ENCODE data around the gene IKZF2. TPM values are rescaled to one million over a fixed set of nuclear protein-coding genes. Genes with fewer than 3 reads are reported as not detected.

Gene IKZF2
- total RNA-seq, 1 experiment from 2014 or later = 1.6 TPM

DNA sequence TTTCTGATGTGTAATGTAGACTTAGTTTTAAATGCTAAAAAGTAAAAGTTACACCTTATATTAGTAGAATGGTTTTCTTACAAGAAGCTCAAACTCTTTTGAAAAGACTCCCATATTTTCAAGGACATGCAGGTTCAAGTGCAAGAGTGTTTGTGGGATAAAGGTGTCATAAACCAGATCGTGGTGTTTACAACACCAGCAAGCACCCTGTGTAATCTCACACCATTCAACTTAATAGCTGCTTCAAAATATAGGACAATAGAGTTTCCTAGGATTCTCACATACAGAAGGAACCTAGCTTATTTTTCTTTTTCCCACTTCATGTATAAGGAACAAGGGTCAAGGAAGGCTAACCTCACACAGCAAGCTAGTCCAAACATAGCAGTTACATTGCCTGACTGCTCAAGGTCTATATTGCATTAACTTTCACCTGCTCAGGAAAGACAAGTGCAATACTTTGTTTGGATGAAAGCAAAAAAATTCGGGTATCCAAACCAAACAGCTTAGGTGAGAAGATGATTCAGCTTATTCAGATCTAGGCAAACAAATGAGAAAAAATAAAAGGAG is 172.3 kb downstream of the IKZF2 start:
- intact Hi-C loops (cut with micrococcal nuclease) = no loop called here
- Histone ChIP-seq H3K9me2 (ENCODE audit: insufficient read depth) (no peaks in the 10 kb centered on the region), H3K79me2 (ENCODE audit: insufficient read depth, low read length) (no peaks in the 10 kb centered on the region), H3K4me3 (replicated peaks in 1 of 2; ENCODE audit: low read depth in 1 of 2, low read length in 2 of 2) (no peak overlapping the region), H3K27ac (ENCODE audit: low read depth, low read length) (no peak overlapping the region), H3K9me3 (ENCODE audit: control insufficient read depth in 1 of 2, insufficient read depth in 1 of 2, low read depth in 1 of 2, low read length in 2 of 2) (no peaks in the 10 kb centered on the region), H3K36me3 (ENCODE audit: control insufficient read depth in 1 of 2, insufficient read depth in 2 of 2, low read length in 2 of 2) (no peaks in the 10 kb centered on the region), H3K27me3 (ENCODE audit: insufficient read depth, low read length) (no peaks in the 10 kb centered on the region), H3K9ac (ENCODE audit: low read length) (no peak overlapping the region), H2AFZ (ENCODE audit: low read depth, low read length, poor library complexity, severe bottlenecking) (no peak overlapping the region), H3K4me1 (ENCODE audit: control insufficient read depth in 1 of 2, insufficient read depth in 2 of 2, low read length in 2 of 2) (no peaks in the 10 kb centered on the region), H3K4me2 (ENCODE audit: low read length) (no peak overlapping the region), H4K20me1 (ENCODE audit: insufficient read depth) (no peaks in the 10 kb centered on the region)
- RAD21 ChIA-PET (ENCODE audit: low non-redundant PET in 1 of 2, low total read pairs in 2 of 2, uncharacterized antibody in 2 of 2, unreplicated experiment in 2 of 2) = no interaction called here
- DNase-seq (ENCODE audit: low read depth, low spot score) = no peak
- POLR2A ChIA-PET = no interaction called here
- CTCF ChIA-PET = interaction anchor here (0.6 kb wide), 1 partner anchor 48 kb away, joined by 4 read pairs; no protein-coding TSS in a partner anchor
- TF ChIP-seq ZNF274 (IDR thresholded peaks at IDR 0.05; ENCODE audit: low read depth, low read length) (no peak), RAD21 (IDR thresholded peaks at IDR 0.05; ENCODE audit: low read depth) (no peak), FOSL1 (IDR thresholded peaks at IDR 0.05; ENCODE audit: low read depth) (no peak), POLR2AphosphoS5 (IDR thresholded peaks at IDR 0.05; ENCODE audit: low read depth, low read length) (no peak), SIN3A (IDR thresholded peaks at IDR 0.05; ENCODE audit: low read depth) (no peak), EGR1 (IDR thresholded peaks at IDR 0.05; ENCODE audit: low read depth) (no peak), CEBPB (IDR thresholded peaks at IDR 0.05; ENCODE audit: low read depth) (no peak), ZFX (IDR thresholded peaks at IDR 0.05) (no peak), JUND (IDR thresholded peaks at IDR 0.05) (no peak)
- no peak for ATAC-seq
- no TSS peak for BruUV-seq (replicated peaks)

- BruUV-seq (replicated peaks) = no TSS peak
- no peak for ATAC-seq
- TF ChIP-seq CEBPB (IDR thresholded peaks at IDR 0.05; ENCODE audit: low read depth) (no peak), CBX3 (IDR thresholded peaks at IDR 0.05; ENCODE audit: low read depth) (no peak), RAD21 (IDR thresholded peaks at IDR 0.05; ENCODE audit: low read depth) (no peak), SIN3A (IDR thresholded peaks at IDR 0.05; ENCODE audit: low read depth) (no peak), YY1 (IDR thresholded peaks at IDR 0.05; ENCODE audit: extremely low read depth, insufficient replicate concordance, low read depth, low read length) (no peak)
- TF ChIP-seq, protein P1, sequence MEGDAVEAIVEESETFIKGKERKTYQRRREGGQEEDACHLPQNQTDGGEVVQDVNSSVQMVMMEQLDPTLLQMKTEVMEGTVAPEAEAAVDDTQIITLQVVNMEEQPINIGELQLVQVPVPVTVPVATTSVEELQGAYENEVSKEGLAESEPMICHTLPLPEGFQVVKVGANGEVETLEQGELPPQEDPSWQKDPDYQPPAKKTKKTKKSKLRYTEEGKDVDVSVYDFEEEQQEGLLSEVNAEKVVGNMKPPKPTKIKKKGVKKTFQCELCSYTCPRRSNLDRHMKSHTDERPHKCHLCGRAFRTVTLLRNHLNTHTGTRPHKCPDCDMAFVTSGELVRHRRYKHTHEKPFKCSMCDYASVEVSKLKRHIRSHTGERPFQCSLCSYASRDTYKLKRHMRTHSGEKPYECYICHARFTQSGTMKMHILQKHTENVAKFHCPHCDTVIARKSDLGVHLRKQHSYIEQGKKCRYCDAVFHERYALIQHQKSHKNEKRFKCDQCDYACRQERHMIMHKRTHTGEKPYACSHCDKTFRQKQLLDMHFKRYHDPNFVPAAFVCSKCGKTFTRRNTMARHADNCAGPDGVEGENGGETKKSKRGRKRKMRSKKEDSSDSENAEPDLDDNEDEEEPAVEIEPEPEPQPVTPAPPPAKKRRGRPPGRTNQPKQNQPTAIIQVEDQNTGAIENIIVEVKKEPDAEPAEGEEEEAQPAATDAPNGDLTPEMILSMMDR (IDR thresholded peaks at IDR 0.05 in 2 of 3, conservative IDR thresholded peaks at IDR 0.05 in 1 of 3; ENCODE audit: borderline replicate concordance in 1 of 3, insufficient read depth in 1 of 3, low read depth in 2 of 3, low read length in 2 of 3) = no peak
- TF ChIP-seq, protein P2, sequence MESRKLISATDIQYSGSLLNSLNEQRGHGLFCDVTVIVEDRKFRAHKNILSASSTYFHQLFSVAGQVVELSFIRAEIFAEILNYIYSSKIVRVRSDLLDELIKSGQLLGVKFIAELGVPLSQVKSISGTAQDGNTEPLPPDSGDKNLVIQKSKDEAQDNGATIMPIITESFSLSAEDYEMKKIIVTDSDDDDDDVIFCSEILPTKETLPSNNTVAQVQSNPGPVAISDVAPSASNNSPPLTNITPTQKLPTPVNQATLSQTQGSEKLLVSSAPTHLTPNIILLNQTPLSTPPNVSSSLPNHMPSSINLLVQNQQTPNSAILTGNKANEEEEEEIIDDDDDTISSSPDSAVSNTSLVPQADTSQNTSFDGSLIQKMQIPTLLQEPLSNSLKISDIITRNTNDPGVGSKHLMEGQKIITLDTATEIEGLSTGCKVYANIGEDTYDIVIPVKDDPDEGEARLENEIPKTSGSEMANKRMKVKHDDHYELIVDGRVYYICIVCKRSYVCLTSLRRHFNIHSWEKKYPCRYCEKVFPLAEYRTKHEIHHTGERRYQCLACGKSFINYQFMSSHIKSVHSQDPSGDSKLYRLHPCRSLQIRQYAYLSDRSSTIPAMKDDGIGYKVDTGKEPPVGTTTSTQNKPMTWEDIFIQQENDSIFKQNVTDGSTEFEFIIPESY (IDR thresholded peaks at IDR 0.05; ENCODE audit: extremely low read depth, insufficient replicate concordance, low read length) = no peak
Measured at GRCh38 chr2:212977152-212977551, 174.3 kb downstream of the IKZF2 start.

More at GRCh38 chr2:212977152-212977551, 174.3 kb downstream of the IKZF2 start:
- no peaks in the 10 kb centered on the region for H3K9me2 ChIP-seq (ENCODE audit: insufficient read depth)
- no peaks in the 10 kb centered on the region for H3K4me1 ChIP-seq (ENCODE audit: control insufficient read depth in 1 of 2, insufficient read depth in 2 of 2, low read length in 2 of 2)
- no peaks in the 10 kb centered on the region for H3K36me3 ChIP-seq (ENCODE audit: control insufficient read depth in 1 of 2, insufficient read depth in 2 of 2, low read length in 2 of 2)
- no peak overlapping the region for H3K9ac ChIP-seq (ENCODE audit: low read length)
- H3K4me3 ChIP-seq (replicated peaks in 1 of 2; ENCODE audit: low read depth in 1 of 2, low read length in 2 of 2) = no peak overlapping the region
- H3K4me2 ChIP-seq (ENCODE audit: low read length) = no peak overlapping the region
- H3K9me3 ChIP-seq (ENCODE audit: control insufficient read depth in 1 of 2, insufficient read depth in 1 of 2, low read depth in 1 of 2, low read length in 2 of 2) = no peaks in the 10 kb centered on the region
- no peak overlapping the region for H2AFZ ChIP-seq (ENCODE audit: low read depth, low read length, poor library complexity, severe bottlenecking)
- no peak overlapping the region for H3K27ac ChIP-seq (ENCODE audit: low read depth, low read length)
- H3K27me3 ChIP-seq (ENCODE audit: insufficient read depth, low read length) = no peaks in the 10 kb centered on the region
- intact Hi-C loops (cut with micrococcal nuclease) = no loop called here
- ChIA-PET POLR2A (no interaction called here), CTCF (no interaction called here), RAD21 (ENCODE audit: low non-redundant PET in 1 of 2, low total read pairs in 2 of 2, uncharacterized antibody in 2 of 2, unreplicated experiment in 2 of 2) (no interaction called here)
- H4K20me1 ChIP-seq (ENCODE audit: insufficient read depth) = no peaks in the 10 kb centered on the region
- no peak for DNase-seq (ENCODE audit: low read depth, low spot score)
- H3K79me2 ChIP-seq (ENCODE audit: insufficient read depth, low read length) = no peaks in the 10 kb centered on the region
